Stimulated activated CD8-positive, alpha-beta memory T cell treated with anti-CD3 and anti-CD28 coated beads, Interleukin-15, amount 100 ng/mL, for 48 hours (primary cell): ENCODE measurements around the gene C2orf81.
"Not testable (repeated sequence)": the region's sequence is repeated elsewhere in the genome, so short reads cannot be mapped to it uniquely, and the experiment has no call there.

Experiments
- DNase-seq, 2 donors: peaks; one replicate each; pipeline ENCODE4 v3.0.0-alpha.2; 2020; ENCODE audit warnings: low read depth in 2 of 2

C2orf81 gene

DNA sequence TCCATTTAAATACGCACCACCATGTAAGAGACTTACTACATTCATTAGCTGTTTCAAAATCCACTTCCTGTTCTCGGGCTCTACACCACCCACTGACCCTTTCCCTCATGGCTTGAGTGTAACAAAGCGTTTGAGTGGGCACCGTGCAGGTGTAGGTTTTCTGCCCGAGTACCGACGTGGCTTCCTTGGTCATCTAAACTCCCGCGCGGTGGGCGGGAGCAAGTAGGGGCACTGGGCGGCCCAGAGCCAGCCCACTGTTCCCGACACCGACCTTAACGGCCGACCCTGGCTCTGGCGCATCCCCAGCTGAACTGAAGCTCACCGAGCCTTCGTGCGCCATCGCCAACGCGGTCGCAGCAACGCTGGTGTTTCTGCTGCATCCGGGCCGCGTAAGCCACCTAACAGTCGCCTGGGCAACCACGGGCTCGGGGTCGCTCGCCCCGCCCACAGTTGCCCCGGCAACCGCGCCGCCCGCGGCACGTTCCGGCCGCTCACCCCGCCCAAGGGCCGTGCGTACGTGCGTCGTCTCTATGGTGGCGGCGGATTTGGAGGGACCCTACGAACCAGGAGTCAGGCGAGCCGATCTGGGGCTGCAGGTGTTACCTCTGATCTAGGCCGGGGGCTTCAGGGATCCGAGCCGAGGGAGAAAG, at the start of gene C2orf81, which contains the start of gene WDR54:
TSS of gene C2orf81 (minus strand) at position 399 of the 650 bp plus-strand sequence. CDS start at position 340, 59 bp downstream.
TSS of gene WDR54 (plus strand) at position 510 of the 650 bp plus-strand sequence. CDS start 424 bp downstream, outside the sequence.
- peak; percentile 94 to 96 for DNase-seq

DNA sequence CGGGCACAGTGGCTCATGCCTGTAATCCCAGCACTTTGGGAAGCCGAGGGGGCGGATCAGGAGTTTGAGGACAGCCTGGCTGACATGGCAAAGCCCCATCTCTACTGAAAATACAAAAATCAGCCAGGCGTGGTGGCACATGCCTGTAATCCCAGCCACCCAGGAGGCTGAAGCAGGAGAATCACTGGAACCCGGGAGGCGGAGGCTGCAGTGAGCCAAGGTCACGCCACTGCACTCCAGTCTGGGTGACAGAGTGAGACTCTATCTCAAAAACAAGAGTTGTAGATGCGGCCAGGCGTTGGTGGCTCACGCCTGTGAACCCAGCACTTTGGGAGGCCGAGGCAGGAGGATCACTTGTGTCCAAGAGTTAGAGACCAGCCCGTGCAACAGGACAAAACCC, 49.3 kb upstream of the C2orf81 start:
- DNase-seq, result not testable (repeated sequence)

- no peak for DNase-seq
Observed at GRCh38 chr2:74464406-74464805, 43.0 kb upstream of the C2orf81 start.

- no peak for DNase-seq
Observed at GRCh38 chr2:74462786-74463105, 41.3 kb upstream of the C2orf81 start.

GRCh38 chr2:74462054-74462785, 40.8 kb upstream of the C2orf81 start:
- no peak for DNase-seq

DNA sequence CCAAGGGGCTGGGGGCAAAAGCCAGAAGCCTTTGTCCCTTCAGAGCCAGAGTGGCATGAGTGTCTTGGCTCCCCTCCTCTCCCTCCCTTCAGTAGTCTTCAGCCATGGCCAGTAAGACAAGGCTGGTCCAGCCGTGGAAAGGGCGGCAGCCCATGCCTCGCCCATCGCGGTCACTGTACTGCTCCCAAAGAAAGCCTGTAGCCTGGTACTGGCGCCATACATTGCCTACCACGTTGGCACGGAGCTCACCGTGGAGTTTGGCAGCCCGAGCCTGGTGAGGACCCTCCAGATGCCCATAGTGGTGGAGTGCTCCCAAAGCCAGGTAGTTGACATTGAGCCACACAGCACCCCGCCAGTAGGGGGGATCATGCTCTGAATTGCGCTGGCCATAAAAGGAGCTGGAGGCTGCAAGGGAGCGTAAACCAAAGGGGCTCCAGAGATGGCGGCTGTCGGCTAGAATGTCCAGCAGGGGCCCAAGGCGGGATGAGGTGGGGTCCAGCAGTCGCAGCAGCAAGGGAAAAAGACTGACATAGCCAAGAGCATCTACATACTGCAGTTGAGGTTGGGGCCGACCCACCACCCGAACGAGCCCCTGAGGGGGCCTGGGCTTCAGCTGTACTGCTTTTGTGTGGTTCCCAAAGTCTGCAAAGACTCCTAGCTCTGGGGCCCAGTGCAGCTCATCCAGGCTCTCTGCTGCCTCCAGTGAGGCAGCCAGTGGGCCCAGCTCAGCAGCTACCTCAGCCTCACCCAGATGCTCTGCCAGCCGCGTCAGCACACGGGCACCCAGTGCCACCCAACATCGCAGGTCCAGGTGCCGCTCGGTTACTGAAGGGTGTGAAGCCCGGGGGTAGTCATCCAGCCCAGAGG, 40.0 kb upstream of the C2orf81 start:
- DNase-seq, result no peak

DNA sequence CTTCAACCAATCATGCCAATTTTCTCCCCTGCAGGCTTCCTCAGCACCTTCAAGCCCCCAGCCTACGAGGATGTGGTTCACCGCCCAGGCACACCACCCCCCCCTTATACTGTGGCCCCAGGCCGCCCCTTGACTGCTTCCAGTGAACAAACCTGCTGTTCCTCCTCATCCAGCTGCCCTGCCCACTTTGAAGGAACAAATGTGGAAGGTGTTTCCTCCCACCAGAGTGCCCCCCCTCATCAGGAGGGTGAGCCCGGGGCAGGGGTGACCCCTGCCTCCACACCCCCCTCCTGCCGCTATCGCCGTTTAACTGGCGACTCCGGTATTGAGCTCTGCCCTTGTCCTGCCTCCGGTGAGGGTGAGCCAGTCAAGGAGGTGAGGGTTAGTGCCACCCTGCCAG, 38.8 kb upstream of the C2orf81 start:
- not testable (repeated sequence) for DNase-seq

DNA sequence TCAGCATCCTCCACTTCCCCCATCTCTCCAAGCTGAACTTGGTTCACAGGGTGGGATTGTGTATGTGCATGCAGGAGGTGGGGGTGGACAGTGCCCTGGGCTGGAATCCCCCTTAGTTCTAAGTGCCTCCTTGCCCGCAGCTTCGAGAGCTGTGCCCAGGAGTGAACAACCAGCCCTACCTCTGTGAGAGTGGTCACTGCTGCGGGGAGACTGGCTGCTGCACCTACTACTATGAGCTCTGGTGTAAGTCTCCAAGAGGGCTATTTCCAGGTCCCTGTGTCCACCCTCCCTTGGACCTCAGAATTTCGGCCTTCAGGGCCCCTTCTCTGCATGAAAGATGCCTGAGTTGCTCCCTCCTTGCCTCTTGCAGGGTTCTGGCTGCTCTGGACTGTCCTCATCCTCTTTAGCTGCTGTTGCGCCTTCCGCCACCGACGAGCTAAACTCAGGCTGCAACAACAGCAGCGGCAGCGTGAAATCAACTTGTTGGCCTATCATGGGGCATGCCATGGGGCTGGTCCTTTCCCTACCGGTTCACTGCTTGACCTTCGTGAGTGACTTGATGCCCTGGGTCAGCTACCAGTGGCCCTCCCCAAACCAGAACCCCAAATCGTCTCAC, 38.2 kb upstream of the C2orf81 start:
- not testable (repeated sequence) for DNase-seq

- DNase-seq, result no peak
Observed at GRCh38 chr2:74458938-74459363, 37.5 kb upstream of the C2orf81 start.

GRCh38 chr2:74458132-74458937, 36.9 kb upstream of the C2orf81 start, which contains the start of gene WBP1:
Gene WBP1, plus strand, starts transcription at chr2:74458438. Its CDS starts 165 bp downstream, at chr2:74458603.
- peak; percentile 99 for DNase-seq

DNA sequence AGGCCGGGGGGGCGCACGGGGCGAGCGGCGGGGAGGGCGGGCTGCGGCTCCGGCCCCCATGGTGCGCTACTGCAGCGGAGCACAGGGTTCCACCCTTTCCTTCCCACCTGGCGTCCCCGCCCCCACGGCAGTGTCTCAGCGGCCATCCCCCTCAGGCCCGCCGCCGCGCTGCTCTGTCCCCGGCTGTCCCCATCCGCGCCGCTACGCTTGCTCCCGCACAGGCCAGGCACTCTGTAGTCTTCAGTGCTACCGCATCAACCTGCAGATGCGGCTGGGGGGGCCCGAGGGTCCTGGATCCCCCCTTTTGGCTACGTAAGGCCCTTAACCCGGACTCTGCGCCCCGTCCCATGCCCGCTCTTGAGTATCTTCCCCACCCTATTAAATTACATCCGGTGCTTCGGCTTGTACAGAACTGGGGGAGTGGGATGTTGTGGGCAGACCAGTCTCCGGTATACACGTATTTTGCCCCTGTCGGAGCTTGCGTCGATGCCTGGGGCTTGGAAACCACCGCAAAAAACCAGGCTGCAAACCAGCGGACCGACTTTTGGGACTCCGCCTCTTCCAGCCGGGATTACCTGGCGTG, 36.2 kb upstream of the C2orf81 start:
- DNase-seq, result peak; percentile 79 to 80

- DNase-seq, result no peak
Observed at GRCh38 chr2:74457129-74457548, 35.7 kb upstream of the C2orf81 start.

DNA sequence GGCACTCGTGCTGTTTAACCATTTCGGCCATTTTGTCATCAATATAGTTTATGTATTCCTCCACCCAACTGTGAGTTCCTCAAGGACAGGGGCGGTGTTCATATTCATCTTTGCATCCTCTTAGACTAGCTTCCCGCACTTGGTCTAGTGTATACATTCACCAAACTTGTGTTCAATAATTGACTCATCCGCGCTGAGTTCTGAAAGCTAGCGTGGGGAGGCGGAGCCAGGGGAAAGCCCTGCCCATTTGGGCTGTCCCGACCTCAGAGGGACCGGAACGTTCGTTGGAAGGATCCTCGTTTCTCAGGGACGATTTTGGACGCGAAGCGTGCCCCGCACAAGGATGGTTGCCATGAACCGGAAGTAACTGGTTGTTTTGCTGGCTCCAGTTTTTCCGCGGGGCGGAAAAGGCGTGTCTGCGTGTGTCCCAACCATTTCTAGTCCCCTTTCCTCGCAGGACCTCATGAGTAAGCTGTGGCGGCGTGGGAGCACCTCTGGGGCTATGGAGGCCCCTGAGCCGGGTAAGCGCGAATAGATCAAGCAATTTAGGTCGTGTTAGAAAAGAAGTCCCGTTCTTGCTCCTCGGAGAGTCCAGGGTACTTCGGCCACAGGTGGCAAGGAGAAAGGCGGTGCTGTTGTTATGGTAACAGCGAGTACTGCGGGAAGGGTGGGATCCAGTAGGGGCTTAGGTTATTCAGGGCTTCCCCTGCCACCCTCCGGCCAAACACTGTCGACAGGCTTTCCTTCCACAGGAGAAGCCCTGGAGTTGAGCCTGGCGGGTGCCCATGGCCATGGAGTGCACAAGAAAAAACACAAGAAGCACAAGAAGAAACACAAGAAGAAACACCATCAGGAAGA, 33.5 kb upstream of the C2orf81 start, which contains the start of gene INO80B:
TSS of gene INO80B (plus strand) at position 434 of the 858 bp plus-strand sequence. CDS start at position 464, 30 bp downstream.
- DNase-seq, result peak; percentile 92 to 95

DNA sequence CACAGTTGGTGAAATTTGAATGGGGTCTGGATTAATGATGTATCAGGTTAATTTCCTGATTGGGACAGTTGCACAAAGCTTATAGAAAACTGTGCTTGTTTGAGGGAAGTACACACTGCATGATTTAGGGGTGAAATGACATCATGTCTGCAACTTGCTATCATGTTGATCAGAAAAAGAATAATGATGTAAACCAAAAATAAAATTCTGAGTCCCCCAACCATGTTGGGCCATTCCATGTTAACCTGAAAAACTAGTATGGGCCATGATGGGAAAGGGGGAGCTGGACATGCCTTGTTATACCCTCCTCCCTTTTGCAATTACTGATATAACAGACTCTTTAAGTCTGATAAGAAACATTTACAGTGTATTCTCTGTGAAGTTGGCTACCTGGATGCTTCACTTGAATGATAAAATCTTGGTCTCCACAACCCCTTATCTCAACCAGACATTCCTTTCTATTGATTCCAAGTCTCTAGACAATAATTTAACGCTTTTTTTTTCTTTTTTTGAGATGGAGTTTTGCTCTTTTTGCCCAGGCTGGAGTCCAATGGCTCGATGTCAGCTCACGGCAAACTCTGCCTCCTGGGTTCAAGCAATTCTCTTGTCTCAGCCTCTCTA, 29.3 kb upstream of the C2orf81 start:
- DNase-seq, result no peak

DNA sequence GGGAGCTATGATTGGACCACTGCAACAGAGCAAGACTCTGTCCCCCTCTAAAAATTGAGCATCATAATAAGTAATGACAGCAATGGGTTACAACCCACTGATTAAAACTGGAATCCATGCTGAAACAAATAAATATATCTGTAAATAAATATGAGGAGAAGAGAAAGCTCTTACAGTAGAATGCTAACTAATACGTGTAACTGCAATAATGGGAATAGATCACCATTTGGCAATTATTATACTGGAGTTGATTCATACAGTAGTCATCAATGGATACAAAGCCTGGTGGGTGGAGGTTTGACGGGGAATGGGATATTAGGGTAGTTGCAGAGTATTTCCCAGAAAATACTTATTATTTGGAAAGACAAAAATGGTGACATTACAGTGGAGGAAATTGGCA, 27.4 kb upstream of the C2orf81 start:
- DNase-seq, result no peak

DNA sequence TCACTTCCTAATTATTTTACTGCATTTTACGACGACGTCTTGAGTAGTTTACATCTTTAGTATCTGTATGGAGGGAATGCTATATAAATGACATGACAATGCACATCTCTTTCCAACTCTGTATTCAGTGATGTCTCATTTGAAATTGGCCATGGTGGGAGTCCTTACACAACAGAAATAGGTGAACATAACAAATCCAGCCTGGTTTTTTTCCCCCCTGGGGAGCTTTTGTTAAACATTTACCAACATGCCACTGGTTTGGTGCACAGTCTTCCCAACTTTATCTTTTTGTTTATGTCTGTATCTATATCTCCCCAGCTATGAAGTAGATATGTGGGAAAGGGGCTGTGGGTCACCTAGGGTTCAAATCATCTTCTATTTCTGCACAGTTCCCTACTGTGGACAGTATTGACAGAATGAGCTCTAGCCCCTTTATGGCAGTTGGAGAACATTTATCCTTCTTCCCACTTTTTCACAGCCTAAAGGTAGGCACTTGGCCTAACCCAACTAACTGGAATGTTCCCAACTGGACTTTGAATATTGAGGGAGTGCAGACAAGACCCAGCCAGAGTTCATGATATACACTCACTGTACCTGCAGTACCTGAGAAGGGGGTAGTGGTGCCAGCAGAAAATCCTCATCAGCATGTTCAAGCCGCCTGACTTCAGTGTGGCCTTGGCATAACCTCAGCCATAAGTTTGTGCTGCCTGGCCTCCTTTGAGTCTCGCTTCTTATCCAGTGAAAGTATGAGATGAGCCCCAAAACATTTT, 26.0 kb upstream of the C2orf81 start:
- no peak for DNase-seq

DNA sequence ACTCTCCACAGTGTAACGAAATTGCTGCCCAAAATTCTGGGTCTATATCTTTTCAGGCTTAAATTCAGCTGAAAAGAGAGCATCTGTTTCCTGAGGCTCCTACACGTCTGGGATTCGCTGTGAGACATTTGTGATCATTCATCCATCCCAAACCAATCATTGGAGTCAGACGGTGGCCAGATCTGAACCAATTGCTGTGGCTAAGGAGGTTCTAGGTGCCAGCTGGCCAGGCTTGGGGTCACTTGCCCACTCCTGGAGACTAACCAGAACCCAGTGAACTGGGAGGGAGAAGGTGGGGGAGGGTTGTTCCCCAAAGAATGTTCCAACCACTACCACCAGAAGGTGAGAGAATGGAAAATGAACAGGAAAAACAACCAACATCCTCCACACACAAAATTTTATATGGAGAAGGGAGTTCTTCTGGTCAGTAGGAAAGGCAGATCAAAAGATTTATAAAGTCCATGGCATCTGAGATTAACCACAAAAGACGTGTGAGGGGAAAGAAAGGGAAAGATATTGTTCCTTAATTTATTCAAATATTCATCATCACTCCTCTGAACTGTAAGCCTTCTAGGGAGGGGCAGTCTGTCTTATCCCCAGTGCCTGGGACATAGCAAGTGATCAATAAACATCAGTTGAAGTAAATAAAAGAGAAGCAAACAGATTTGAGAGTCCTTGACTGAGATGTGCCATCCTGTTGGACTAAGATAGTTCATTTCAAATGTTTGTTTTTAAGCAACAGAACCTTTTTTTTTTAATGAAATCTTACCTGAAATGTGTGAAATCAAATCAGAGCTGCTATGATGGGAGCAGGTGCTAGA, 23.3 kb upstream of the C2orf81 start:
- no peak for DNase-seq
